NCI-H2107 (cell line): ENCODE measurements around the gene CEP112.
A peak's percentile ranks its signal among the peaks of the same experiment; 100 is the strongest.

Source experiments
- DNase-seq: peaks from one replicate; lab custom pipeline; 2025; lab: John Stamatoyannopoulos, UW

CEP112 gene

GRCh38 chr17:65655706-65656105 lies 536.2 kb downstream of the CEP112 start:
- DNase-seq: no peak

- no peak for DNase-seq
Observed at GRCh38 chr17:65644545-65644944, 547.4 kb downstream of the CEP112 start.

GRCh38 chr17:65638221-65638975 lies 553.5 kb downstream of the CEP112 start:
- peak; percentile 58 for DNase-seq

- no peak for DNase-seq
Observed at GRCh38 chr17:65637786-65638185, 554.1 kb downstream of the CEP112 start.

GRCh38 chr17:65634533-65634932 lies 557.4 kb downstream of the CEP112 start:
- DNase-seq: no peak

GRCh38 chr17:65633988-65634387 lies 557.9 kb downstream of the CEP112 start:
- no peak for DNase-seq

- no peak for DNase-seq
Observed at GRCh38 chr17:65633146-65633881, 558.6 kb downstream of the CEP112 start.

- DNase-seq: no peak
Observed at GRCh38 chr17:65630502-65630901, 561.4 kb downstream of the CEP112 start.

- no peak for DNase-seq
Observed at GRCh38 chr17:65629234-65629690, 562.7 kb downstream of the CEP112 start.

GRCh38 chr17:65628644-65629036 lies 563.3 kb downstream of the CEP112 start:
- no peak for DNase-seq

GRCh38 chr17:65627891-65628643 lies 563.9 kb downstream of the CEP112 start:
- DNase-seq: no peak

- no peak for DNase-seq
Observed at GRCh38 chr17:65627108-65627507, 564.8 kb downstream of the CEP112 start.

GRCh38 chr17:65626451-65626850 lies 565.5 kb downstream of the CEP112 start:
- DNase-seq: no peak

- DNase-seq: no peak
Observed at GRCh38 chr17:65618516-65618915, 573.4 kb downstream of the CEP112 start.

GRCh38 chr17:65617496-65617895 lies 574.4 kb downstream of the CEP112 start:
- DNase-seq: no peak

GRCh38 chr17:65609749-65610148 lies 582.2 kb downstream of the CEP112 start:
- no peak for DNase-seq

GRCh38 chr17:65609286-65609685 lies 582.6 kb downstream of the CEP112 start:
- DNase-seq: no peak

GRCh38 chr17:65604070-65604469 lies 587.9 kb downstream of the CEP112 start:
- no peak for DNase-seq

GRCh38 chr17:65601881-65602280 lies 590.1 kb downstream of the CEP112 start:
- DNase-seq: no peak

- no peak for DNase-seq
Observed at GRCh38 chr17:65601145-65601544, 590.8 kb downstream of the CEP112 start.

- DNase-seq: no peak
Observed at GRCh38 chr17:65600518-65600917, 591.4 kb downstream of the CEP112 start.

- DNase-seq: no peak
Observed at GRCh38 chr17:65599650-65600049, 592.3 kb downstream of the CEP112 start.

GRCh38 chr17:65598746-65599145 lies 593.2 kb downstream of the CEP112 start:
- DNase-seq: no peak
